Brain microvascular endothelial cell (primary cell): ENCODE results near the gene CCL18.
"Not testable (repeated sequence)": the region's sequence is repeated elsewhere in the genome, so short reads cannot be mapped to it uniquely, and the experiment has no call there.

Experiments
- DNase-seq: peaks from one replicate; pipeline ENCODE4 v3.0.0-alpha.2; 2020
- H3K27ac ChIP-seq: fragments of 250-450 bp; sonication (Bioruptor Pico); 2 replicates; pipeline ENCODE4 v1.5.1; 2020; ENCODE audit warnings: mild to moderate bottlenecking, moderate library complexity
- H3K27me3 ChIP-seq: fragments of 250-450 bp; sonication (Bioruptor Pico); replicated peaks from 2 replicates; pipeline ENCODE4 v1.5.1; 2020; ENCODE audit warnings: mild to moderate bottlenecking
- H3K36me3 ChIP-seq: fragments of 250-450 bp; sonication (Bioruptor Pico); replicated peaks from 2 replicates; pipeline ENCODE4 v1.5.1; 2020; ENCODE audit warnings: mild to moderate bottlenecking
- H3K4me3 ChIP-seq: 2 replicates; pipeline ENCODE4 v1.5.1; 2011; ENCODE audit warnings: low read depth, mild to moderate bottlenecking, control low read depth, low read length, moderate library complexity
- CTCF ChIP-seq: IDR thresholded peaks from 2 replicates; pipeline ENCODE4 v1.5.1; 2011; ENCODE audit warnings: low read depth, mild to moderate bottlenecking, moderate library complexity, low read length, control low read depth, inconsistent platforms; ENCODE audit errors: missing control alignments
- in situ Hi-C: cut with HindIII; loops from 2 replicates; pipeline ENCODE4 v1.10.0; 2017; ENCODE audit warnings: low sequenced_read_pairs, low pct_ligation_motif_present

Gene CCL18

GRCh38 chr17:36094746-36095145 is 30.7 kb downstream of the CCL18 start:
- H3K27me3 ChIP-seq, result no peaks in the 10 kb centered on the region

GRCh38 chr17:36095992-36096391 is 31.9 kb downstream of the CCL18 start:
- H3K27me3 ChIP-seq, result no peaks in the 10 kb centered on the region
- no peak overlapping the region for H3K27ac ChIP-seq
- no peak overlapping the region for H3K4me3 ChIP-seq
- TF ChIP-seq CTCF, result no peak
- no peak for DNase-seq
- in situ Hi-C loops, result no loop called here
- no peaks in the 10 kb centered on the region for H3K36me3 ChIP-seq

More at GRCh38 chr17:36094746-36095145, 30.7 kb downstream of the CCL18 start:
- no peaks in the 10 kb centered on the region for H3K36me3 ChIP-seq
- in situ Hi-C loops, result no loop called here
- no peak overlapping the region for H3K4me3 ChIP-seq
- no peak overlapping the region for H3K27ac ChIP-seq
- DNase-seq, result no peak
- TF ChIP-seq CTCF, result no peak

- H3K27ac ChIP-seq, H3K4me3 ChIP-seq, H3K27me3 ChIP-seq, DNase-seq, H3K36me3 ChIP-seq, in situ Hi-C loops: not testable (repeated sequence)
Observed at GRCh38 chr17:36099004-36099403, 34.9 kb downstream of the CCL18 start.

- H3K27ac ChIP-seq, result not testable (repeated sequence)
Observed at GRCh38 chr17:36103401-36103975, 39.4 kb downstream of the CCL18 start, which contains the start of gene CCL4. Gene CCL4, plus strand, starts transcription at chr17:36103827. Its CDS starts 79 bp downstream, at chr17:36103906.

GRCh38 chr17:36104246-36104645 is 40.2 kb downstream of the CCL18 start:
- in situ Hi-C loops, H3K27ac ChIP-seq, H3K27me3 ChIP-seq, H3K36me3 ChIP-seq, DNase-seq, H3K4me3 ChIP-seq: not testable (repeated sequence)

More at GRCh38 chr17:36103401-36103975, 39.4 kb downstream of the CCL18 start, which contains the start of gene CCL4:
- H3K36me3 ChIP-seq, in situ Hi-C loops, DNase-seq, H3K27me3 ChIP-seq, H3K4me3 ChIP-seq: not testable (repeated sequence)

- in situ Hi-C loops, result no loop called here
- Histone ChIP-seq H3K27ac (no peak overlapping the region), H3K4me3 (no peak overlapping the region), H3K36me3 (no peaks in the 10 kb centered on the region), H3K27me3 (no peaks in the 10 kb centered on the region)
- no peak for TF ChIP-seq CTCF
- no peak for DNase-seq
Observed at GRCh38 chr17:36104701-36105181, 40.7 kb downstream of the CCL18 start.

- TF ChIP-seq CTCF, result no peak
- in situ Hi-C loops, result no loop called here
Observed at GRCh38 chr17:36105781-36106492, 41.9 kb downstream of the CCL18 start.

More at GRCh38 chr17:36105781-36106492, 41.9 kb downstream of the CCL18 start:
- Histone ChIP-seq H3K36me3 (no peaks in the 10 kb centered on the region), H3K27me3 (no peaks in the 10 kb centered on the region), H3K27ac (no peak overlapping the region), H3K4me3 (no peak overlapping the region)
- DNase-seq, result no peak
